NCI-H2107 (cell line): ENCODE measurements around the gene WDTC1.
"Not testable (repeated sequence)": the region's sequence is repeated elsewhere in the genome, so short reads cannot be mapped to it uniquely, and the experiment has no call there.

Source experiments
- DNase-seq: peaks from one replicate; lab custom pipeline; 2025; lab: John Stamatoyannopoulos, UW

WDTC1 gene, protein sequence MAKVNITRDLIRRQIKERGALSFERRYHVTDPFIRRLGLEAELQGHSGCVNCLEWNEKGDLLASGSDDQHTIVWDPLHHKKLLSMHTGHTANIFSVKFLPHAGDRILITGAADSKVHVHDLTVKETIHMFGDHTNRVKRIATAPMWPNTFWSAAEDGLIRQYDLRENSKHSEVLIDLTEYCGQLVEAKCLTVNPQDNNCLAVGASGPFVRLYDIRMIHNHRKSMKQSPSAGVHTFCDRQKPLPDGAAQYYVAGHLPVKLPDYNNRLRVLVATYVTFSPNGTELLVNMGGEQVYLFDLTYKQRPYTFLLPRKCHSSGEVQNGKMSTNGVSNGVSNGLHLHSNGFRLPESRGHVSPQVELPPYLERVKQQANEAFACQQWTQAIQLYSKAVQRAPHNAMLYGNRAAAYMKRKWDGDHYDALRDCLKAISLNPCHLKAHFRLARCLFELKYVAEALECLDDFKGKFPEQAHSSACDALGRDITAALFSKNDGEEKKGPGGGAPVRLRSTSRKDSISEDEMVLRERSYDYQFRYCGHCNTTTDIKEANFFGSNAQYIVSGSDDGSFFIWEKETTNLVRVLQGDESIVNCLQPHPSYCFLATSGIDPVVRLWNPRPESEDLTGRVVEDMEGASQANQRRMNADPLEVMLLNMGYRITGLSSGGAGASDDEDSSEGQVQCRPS

DNA sequence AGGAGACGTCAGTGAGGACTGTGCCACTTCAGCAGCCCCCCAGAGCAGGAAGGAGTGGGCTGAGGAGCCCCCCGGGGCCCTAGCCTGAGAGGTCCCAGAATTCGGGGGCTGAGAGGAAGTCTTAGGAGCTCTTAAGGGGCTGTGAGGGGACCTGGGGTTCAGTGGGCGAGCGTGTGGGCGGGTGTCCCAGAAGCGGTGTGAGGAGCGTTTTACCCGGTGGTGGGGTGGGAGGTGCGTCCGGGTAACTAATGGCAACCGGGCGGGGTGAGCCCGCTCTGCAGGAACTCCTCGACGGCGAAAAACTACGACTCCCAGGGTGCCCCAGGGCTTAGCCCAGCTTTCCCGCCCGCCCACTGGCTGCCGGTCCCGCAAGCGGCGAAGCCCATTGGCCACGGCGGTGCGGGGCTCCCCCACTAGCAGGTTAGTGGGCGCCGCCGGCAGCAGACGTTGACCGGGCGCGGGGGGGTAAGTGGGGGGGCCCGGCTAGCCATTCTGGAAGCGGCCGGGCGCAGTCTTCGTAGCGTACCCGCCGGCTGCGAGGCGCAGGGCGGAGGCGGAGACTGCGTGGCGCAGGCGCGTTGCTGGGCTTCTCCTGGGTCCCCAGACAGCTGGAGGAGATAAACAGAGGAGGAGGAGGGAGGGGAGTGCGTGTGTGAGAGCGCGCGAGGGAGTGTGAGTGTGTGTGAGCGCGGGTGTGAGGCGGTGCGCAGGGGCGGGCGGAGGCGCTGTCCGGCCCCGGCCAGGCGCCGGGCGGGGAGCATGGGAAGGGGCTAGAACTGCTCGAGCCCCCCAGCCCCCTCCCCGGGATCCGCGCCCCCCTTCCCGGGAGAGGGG, at the start of gene WDTC1:
Gene WDTC1, plus strand, starts transcription at position 584 of the 834 bp plus-strand sequence. CDS start 26,423 bp downstream, outside the sequence.
- DNase-seq: peak; percentile 97

- DNase-seq: not testable (repeated sequence)
Observed at GRCh38 chr1:27184665-27185064, 49.8 kb upstream of the WDTC1 start.

DNA sequence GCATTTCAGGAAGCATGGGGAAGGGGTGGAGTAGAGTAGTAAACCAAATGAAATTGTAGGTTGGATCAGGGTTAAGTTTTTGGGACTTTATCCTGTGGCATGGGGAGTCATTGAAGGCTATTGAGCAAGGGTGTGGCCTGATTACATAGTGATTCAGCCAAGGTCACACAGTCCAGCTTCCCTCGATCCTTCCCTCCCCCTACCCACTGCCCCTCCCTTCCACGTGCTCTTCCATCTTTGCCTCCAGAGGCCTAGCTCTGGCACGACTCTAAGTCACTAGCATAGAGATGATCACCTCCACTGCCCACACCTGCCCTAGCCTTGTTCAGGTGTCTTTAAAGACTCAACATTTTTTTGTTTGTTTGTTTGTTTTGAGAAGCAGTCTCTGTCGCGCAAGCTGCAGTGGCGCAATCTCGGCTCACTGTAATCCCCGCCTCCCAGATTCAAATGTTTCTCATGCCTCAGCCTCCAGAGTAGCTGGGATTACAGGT, 42.3 kb upstream of the WDTC1 start:
- no peak for DNase-seq

GRCh38 chr1:27193194-27193593, 41.2 kb upstream of the WDTC1 start:
- DNase-seq: no peak

- no peak for DNase-seq
Observed at GRCh38 chr1:27201295-27201694, 33.1 kb upstream of the WDTC1 start.

DNA sequence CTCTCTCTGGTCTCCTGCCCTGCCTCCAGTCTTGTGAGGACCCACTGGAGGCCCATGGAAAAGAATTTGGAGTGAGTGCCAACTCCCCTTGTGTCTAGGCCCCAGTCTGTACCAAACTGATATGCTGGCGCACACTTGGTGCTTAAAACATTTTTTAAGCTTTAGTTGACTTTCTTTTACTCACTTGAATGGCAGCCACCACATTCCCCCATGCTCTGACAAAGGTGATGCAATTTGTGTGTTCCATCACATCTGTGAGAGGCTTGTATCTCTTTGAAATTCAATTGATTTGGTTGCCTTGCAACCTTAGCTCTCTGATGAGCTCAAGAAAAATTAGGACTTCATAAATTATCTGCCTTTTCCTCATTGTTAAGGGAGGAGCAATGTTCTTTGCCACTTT, 30.5 kb upstream of the WDTC1 start:
- DNase-seq: no peak

DNA sequence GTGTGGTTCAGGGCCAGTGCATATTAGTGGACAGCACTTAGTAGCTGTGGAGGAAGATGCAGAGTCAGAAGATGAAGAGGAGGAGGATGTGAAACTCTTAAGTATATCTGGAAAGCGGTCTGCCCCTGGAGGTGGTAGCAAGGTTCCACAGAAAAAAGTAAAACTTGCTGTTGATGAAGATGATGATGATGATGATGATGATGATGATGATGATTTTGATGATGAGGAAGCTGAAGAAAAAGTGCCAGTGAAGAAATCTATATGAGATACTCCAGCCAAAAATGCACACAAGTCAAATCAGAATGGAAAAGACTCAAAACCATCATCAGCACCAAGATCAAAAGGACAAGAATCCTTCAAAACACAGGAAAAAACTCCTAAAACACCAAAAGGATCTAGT, 27.2 kb upstream of the WDTC1 start:
- not testable (repeated sequence) for DNase-seq

GRCh38 chr1:27208143-27208850, 26.1 kb upstream of the WDTC1 start:
- DNase-seq: not testable (repeated sequence)

DNA sequence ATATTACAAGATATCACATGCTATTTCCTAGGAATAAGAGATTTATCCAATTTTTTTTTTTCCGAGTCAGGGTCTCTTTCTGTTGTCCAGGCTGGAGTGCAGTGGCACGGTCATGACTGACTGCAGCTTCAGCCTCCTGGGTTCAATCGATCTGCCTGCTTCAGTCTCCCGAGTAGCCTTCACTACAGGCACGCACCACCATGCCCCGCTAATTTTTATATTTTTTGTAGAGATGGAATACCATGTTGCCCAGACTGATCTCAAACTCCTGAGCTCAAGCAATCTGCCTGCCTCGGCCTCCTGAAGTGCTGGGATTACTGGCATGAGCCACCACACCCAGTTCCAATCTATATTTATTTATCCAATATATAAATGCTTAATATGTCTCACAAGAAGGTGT, 18.0 kb upstream of the WDTC1 start:
- DNase-seq: no peak

DNA sequence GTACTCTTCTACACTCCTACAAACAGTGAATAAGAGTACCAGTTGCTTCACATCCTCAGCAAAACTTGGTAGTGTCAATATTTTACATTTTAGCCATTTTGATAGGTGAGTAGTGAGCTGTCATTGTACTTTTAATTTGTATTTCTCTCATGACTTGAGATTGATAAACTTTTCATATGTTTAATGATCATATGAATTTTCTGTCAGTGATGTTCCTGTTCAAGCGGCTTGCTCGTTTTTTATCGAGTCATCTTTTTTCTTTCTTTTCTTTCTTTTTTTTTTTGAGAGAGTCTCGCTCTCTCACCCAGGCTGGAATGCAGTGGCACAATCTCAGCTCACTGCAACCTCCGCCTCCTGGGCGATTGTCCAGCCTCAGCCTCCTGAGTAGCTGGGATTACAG, 17.0 kb upstream of the WDTC1 start:
- DNase-seq: no peak

DNA sequence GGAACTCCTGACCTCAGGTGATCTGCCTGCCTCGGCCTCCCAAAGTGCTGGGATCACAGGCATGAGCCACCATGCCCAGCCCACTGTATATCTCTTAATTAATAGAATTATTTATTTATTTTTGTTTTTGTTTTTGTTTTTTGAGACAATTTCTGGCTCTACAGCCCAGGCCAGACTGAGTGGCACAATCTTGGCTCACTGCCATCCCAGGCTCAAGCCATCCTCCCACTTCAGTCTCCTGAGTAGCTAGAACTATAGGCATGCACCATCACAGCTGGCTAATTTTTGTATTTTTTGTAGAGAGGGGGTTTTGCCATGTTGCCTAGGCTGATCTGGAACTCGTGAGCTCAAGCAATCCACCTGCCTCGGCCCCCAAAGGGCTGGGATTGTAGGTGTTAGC, 15.7 kb upstream of the WDTC1 start:
- DNase-seq: no peak

DNA sequence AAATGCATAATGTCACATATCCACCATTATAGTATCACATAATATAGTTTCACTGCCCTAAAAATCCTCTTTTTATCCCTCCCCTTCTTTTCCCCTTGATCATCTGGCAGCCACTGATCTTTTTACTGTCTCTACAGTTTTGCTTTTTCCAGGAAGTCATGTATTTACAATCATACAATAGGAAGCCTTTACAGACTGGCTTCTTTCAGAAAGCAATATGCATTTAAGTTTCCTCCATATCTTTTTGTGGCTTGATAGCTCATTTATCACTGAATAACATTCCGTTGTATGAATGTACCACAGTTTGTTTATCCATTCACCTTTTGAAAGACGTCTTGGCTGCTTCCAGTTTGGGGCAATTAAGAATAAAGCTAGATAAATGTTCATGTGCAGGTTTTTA, 14.3 kb upstream of the WDTC1 start:
- no peak for DNase-seq

- DNase-seq: not testable (repeated sequence)
Observed at GRCh38 chr1:27220702-27221497, 13.5 kb upstream of the WDTC1 start.

GRCh38 chr1:27225621-27226020, 8.8 kb upstream of the WDTC1 start:
- DNase-seq: no peak

DNA sequence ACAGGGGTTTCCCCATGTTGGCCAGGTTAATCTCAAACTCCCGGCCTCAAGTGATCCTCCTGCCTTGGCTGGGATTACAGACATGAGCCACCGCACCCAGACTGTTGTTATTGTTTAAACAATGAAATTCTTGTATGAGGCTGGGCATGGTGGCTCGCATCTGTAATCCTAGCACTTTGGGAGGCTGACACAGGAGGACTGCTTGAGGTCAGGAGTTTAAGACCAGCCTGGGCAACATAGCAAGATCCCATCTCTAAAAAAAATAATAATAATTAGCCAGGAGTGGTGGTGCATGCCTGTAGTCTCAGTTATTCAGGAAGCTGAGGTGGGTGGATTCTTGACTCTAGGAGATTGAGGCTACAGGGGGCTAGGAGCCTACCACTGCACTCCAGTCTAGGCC, 6.7 kb upstream of the WDTC1 start:
- DNase-seq: no peak

- DNase-seq: no peak
Observed at GRCh38 chr1:27233667-27234048, 774 bp upstream of the WDTC1 start.

DNA sequence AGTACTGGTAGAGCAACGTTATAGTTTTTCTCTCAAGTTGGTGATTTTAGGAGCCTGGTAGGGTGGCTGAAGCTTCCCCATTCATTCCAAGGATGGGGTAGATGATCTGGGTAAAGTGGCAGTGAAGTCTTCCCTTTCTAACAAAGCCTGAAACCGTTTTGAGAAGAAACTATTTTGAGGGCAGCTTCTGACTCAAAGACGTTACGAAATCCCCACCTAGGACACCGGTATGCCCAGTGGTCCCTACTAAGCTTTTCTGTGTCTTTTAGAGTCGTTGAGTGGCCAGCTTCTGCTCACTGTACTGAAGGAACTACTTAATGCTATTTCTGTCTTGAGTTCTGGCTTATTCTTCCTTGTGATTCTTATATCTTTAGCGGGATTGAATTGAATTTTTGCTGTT, 1.4 kb downstream of the WDTC1 start:
- DNase-seq: no peak

GRCh38 chr1:27237112-27237511, 2.7 kb downstream of the WDTC1 start:
- no peak for DNase-seq

DNA sequence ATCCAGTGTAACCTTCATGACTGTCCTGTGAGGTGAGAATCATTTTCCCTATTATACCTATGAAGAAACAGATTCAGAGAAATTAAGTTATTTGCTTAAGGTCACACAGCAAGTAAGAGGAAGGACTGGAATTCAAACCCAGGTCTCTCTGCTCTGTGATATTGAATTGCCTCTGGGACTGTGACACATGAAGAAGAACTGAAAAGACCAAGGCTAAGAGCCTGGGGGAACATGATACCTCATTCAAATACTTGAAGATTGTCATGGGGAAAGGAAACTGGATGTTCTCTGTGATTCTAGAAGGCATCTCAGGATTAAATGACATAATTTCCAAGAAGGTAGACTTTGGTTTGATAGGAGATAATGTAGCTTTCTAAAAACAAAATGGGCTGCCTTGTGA, 3.6 kb downstream of the WDTC1 start:
- no peak for DNase-seq

DNA sequence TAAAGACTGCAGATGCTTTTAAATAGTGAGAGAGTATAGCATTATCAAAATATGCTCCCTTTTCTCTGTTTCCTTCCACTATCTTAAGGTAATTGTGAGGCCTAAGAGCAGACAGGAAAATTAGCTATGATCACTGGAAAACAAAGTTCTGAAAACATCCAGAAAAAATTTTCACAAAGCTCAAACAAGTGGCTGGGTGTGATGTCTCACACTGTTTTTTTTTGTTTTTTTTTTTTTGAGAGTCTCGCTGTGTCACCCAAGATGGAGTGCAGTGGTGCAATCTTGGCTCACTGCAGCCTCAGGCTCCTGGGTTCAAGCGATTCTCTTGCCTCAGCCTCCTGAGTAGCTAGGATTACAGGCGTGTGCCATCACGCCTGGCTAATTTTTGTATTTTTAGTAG, 7.2 kb downstream of the WDTC1 start:
- DNase-seq: no peak

DNA sequence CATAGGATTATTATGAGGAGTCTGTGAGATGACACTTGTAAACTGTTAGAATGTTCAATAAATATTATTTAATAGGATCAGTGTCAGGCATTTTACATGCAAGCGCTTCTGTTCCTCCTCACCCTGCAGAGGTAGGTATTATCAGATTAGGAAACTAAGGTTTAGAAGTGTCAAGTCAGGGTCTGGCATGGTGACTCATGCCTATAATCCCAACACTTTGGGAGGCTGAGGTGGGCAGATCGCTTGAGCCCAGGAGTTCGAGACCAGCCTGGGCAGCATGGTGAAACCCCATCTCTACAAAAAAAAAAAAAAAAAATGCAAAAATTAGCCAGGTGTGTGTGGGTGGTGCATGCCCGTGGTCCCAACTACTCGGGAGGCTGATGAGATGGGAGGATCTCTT, 9.2 kb downstream of the WDTC1 start:
- DNase-seq: not testable (repeated sequence)
